ENCODE measurements around the gene TAF1D.

DNA sequence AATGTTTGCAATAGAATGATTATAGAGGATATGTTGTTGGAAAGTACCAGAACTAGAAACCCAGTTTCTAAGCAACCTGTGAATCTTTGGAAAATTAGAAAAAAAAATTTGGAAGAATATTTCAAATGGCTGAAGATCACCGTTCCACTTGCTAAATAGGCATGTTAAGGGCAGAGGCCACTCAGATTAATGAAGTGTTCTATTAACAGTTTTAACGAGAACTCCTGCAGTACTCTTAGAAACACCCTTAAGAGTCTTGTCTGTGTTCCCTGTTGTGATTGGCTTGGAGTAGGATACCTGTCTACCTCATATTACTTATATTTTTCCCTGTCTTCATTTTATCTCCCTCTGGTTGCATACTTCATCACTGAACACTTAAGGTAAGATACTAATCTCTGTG lies 4.8 kb upstream of the TAF1D start:
- TF ChIP-seq, protein P1, sequence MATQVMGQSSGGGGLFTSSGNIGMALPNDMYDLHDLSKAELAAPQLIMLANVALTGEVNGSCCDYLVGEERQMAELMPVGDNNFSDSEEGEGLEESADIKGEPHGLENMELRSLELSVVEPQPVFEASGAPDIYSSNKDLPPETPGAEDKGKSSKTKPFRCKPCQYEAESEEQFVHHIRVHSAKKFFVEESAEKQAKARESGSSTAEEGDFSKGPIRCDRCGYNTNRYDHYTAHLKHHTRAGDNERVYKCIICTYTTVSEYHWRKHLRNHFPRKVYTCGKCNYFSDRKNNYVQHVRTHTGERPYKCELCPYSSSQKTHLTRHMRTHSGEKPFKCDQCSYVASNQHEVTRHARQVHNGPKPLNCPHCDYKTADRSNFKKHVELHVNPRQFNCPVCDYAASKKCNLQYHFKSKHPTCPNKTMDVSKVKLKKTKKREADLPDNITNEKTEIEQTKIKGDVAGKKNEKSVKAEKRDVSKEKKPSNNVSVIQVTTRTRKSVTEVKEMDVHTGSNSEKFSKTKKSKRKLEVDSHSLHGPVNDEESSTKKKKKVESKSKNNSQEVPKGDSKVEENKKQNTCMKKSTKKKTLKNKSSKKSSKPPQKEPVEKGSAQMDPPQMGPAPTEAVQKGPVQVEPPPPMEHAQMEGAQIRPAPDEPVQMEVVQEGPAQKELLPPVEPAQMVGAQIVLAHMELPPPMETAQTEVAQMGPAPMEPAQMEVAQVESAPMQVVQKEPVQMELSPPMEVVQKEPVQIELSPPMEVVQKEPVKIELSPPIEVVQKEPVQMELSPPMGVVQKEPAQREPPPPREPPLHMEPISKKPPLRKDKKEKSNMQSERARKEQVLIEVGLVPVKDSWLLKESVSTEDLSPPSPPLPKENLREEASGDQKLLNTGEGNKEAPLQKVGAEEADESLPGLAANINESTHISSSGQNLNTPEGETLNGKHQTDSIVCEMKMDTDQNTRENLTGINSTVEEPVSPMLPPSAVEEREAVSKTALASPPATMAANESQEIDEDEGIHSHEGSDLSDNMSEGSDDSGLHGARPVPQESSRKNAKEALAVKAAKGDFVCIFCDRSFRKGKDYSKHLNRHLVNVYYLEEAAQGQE (IDR thresholded peaks at IDR 0.05; ENCODE audit: borderline replicate concordance), result no peak
- TF ChIP-seq SMC3 (conservative IDR thresholded peaks at IDR 0.05; ENCODE audit: poor library complexity) (no peak), EZH2 (IDR thresholded peaks at IDR 0.05; ENCODE audit: borderline replicate concordance, insufficient read depth, low read length, poor library complexity, severe bottlenecking) (no peak), TAF1 (IDR thresholded peaks at IDR 0.05; ENCODE audit: low read depth) (no peak), EP300 (conservative IDR thresholded peaks at IDR 0.05; ENCODE audit: poor library complexity, severe bottlenecking) (no peak)
- TF ChIP-seq, protein P2, sequence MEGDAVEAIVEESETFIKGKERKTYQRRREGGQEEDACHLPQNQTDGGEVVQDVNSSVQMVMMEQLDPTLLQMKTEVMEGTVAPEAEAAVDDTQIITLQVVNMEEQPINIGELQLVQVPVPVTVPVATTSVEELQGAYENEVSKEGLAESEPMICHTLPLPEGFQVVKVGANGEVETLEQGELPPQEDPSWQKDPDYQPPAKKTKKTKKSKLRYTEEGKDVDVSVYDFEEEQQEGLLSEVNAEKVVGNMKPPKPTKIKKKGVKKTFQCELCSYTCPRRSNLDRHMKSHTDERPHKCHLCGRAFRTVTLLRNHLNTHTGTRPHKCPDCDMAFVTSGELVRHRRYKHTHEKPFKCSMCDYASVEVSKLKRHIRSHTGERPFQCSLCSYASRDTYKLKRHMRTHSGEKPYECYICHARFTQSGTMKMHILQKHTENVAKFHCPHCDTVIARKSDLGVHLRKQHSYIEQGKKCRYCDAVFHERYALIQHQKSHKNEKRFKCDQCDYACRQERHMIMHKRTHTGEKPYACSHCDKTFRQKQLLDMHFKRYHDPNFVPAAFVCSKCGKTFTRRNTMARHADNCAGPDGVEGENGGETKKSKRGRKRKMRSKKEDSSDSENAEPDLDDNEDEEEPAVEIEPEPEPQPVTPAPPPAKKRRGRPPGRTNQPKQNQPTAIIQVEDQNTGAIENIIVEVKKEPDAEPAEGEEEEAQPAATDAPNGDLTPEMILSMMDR (IDR thresholded peaks at IDR 0.05; ENCODE audit: poor library complexity, severe bottlenecking), result no peak
